ENCODE results near the gene MARCHF3.
"Not testable (repeated sequence)": the region's sequence is repeated elsewhere in the genome, so short reads cannot be mapped to it uniquely, and the experiment has no call there.

MARCHF3 gene

GRCh38 chr5:127046343-127047072, 16.1 kb upstream of the MARCHF3 start:
- DNase-seq: no peak

GRCh38 chr5:127042593-127042992, 12.2 kb upstream of the MARCHF3 start:
- DNase-seq: no peak

GRCh38 chr5:127041571-127041970, 11.2 kb upstream of the MARCHF3 start:
- no peak for DNase-seq

- peak; percentile 29 for DNase-seq
These were observed 10.6 kb upstream of the MARCHF3 start for GRCh38 chr5:127040796-127041520.

GRCh38 chr5:127038550-127038949, 8.2 kb upstream of the MARCHF3 start:
- DNase-seq: no peak

- DNase-seq: no peak
These were observed 1.5 kb upstream of the MARCHF3 start for GRCh38 chr5:127031863-127032232.

GRCh38 chr5:127031147-127031862, 947 bp upstream of the MARCHF3 start:
- DNase-seq: no peak

- peak; percentile 40 for DNase-seq
These were observed 638 bp downstream of the MARCHF3 start for GRCh38 chr5:127029581-127030258.

- peak; percentile 16 for DNase-seq
These were observed 1.4 kb downstream of the MARCHF3 start for GRCh38 chr5:127028822-127029457.

GRCh38 chr5:127027539-127027938, 2.8 kb downstream of the MARCHF3 start:
- DNase-seq: no peak

GRCh38 chr5:127026166-127026565, 4.2 kb downstream of the MARCHF3 start:
- DNase-seq: no peak

- no peak for DNase-seq
These were observed 4.9 kb downstream of the MARCHF3 start for GRCh38 chr5:127025467-127025866.

- DNase-seq: no peak
These were observed 5.5 kb downstream of the MARCHF3 start for GRCh38 chr5:127024821-127025220.

GRCh38 chr5:127023552-127024191, 6.7 kb downstream of the MARCHF3 start:
- not testable (repeated sequence) for DNase-seq

GRCh38 chr5:127022846-127023245, 7.5 kb downstream of the MARCHF3 start:
- DNase-seq: no peak

GRCh38 chr5:127019928-127020327, 10.4 kb downstream of the MARCHF3 start:
- DNase-seq: no peak

GRCh38 chr5:127016722-127017121, 13.6 kb downstream of the MARCHF3 start:
- not testable (repeated sequence) for DNase-seq

GRCh38 chr5:127015716-127016115, 14.6 kb downstream of the MARCHF3 start:
- no peak for DNase-seq

- no peak for DNase-seq
These were observed 15.8 kb downstream of the MARCHF3 start for GRCh38 chr5:127014573-127014972.

GRCh38 chr5:127013407-127013806, 17.0 kb downstream of the MARCHF3 start:
- DNase-seq: no peak

- no peak for DNase-seq
These were observed 17.4 kb downstream of the MARCHF3 start for GRCh38 chr5:127012916-127013315.

- no peak for DNase-seq
These were observed 18.3 kb downstream of the MARCHF3 start for GRCh38 chr5:127011961-127012644.

Data from NCI-H2227 treated with DMSO at 0.1 percent for 48 hours (cell line).